UCSD-AML1 (cell line): ENCODE results near the gene KCNH3.

Experiments
- DNase-seq: peaks from one replicate; lab custom pipeline; 2025; ENCODE audit not compliant: unreplicated experiment; lab: John Stamatoyannopoulos, UW

The KCNH3 gene

DNA sequence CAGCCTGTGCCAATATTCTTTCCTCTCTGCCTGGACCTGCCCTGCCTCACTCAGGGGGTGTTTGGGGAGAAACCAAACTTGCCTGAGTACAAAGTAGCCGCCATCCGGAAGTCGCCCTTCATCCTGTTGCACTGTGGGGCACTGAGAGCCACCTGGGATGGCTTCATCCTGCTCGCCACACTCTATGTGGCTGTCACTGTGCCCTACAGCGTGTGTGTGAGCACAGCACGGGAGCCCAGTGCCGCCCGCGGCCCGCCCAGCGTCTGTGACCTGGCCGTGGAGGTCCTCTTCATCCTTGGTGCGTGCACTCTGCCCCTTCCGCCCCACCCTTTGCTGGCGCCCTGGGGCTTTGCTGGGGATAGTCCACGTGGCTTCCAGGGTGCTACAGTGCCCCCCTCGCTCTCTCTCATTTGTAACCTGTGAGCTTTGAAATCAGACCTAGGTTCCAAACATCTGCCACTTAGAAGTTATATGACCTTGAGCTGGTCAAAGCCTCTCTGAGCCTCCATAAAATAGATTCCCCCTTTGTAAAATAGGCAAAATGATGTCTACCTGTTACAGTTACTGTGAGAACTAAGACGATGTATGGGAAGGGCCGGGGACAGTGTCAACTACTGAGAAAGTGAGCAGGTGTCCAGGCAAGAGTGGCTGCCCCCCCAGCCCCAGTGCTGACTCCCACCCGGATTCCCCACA lies 4.5 kb downstream of the KCNH3 start:
- no peak for DNase-seq

DNA sequence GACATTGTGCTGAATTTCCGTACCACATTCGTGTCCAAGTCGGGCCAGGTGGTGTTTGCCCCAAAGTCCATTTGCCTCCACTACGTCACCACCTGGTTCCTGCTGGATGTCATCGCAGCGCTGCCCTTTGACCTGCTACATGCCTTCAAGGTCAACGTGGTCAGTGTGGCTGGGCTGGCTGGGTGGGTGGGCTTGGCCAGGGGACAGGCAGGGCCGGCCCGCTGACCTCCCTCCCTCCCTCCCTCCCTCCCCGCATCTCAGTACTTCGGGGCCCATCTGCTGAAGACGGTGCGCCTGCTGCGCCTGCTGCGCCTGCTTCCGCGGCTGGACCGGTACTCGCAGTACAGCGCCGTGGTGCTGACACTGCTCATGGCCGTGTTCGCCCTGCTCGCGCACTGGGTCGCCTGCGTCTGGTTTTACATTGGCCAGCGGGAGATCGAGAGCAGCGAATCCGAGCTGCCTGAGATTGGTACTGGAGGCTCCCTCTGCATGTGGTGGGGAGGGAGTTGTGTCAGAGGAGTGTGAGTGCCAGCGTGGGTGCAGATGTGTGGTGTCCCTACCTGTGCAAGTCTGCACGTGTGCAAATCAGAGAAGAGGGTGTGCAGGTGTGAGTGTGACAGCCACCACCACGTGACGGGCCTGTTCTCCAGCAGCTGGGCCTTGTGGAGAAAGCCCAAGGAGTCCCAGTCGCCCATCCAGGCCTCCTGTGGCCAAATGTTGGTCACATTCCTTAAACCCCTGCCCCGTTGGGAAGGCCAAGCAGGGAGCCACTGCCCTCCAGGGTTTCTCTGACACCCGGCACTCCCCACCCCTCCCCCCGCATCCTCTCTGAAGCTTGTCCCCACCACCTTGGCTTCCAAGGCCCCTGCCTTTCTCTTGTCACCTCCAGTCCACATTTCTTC lies 5.3 kb downstream of the KCNH3 start:
- no peak for DNase-seq

- no peak for DNase-seq
These were observed 7.0 kb downstream of the KCNH3 start for GRCh38 chr12:49545815-49546214.

GRCh38 chr12:49546481-49546880 lies 7.7 kb downstream of the KCNH3 start:
- no peak for DNase-seq

- no peak for DNase-seq
These were observed 8.4 kb downstream of the KCNH3 start for GRCh38 chr12:49547090-49547690.

GRCh38 chr12:49548481-49548821 lies 9.6 kb downstream of the KCNH3 start:
- no peak for DNase-seq

GRCh38 chr12:49548822-49549648 lies 10.2 kb downstream of the KCNH3 start:
- no peak for DNase-seq

- no peak for DNase-seq
These were observed 11.2 kb downstream of the KCNH3 start for GRCh38 chr12:49549735-49550692.

DNA sequence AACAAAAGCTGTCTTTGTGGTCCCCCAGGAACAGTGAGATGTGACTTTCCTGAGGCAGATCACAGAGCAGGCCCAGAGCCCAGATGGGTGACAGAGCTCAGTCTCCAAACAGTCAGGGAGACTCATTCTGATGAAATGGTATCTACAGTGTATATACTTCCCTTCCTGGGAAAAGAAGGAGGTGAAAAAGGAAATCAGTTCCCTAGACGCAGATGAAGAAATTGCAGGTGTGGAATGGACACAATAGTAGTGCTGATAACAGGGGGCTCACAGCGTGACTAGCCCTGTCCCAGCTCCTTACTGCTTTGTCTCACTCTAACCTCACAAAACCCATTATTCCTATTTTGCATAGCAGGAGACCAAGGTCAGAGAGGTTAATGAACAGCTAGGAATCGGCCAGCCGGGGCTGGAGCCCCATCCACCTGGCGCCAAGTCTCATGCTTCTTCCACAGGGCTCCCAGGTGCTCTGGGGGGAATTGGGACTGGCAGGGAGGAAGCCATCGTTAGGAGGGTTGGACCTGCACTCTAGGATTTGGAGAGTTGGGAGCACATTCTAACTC lies 11.9 kb downstream of the KCNH3 start:
- DNase-seq = no peak

GRCh38 chr12:49552014-49552413 lies 13.2 kb downstream of the KCNH3 start:
- no peak for DNase-seq

GRCh38 chr12:49552425-49552824 lies 13.6 kb downstream of the KCNH3 start:
- DNase-seq = no peak

GRCh38 chr12:49552899-49553298 lies 14.1 kb downstream of the KCNH3 start:
- no peak for DNase-seq

DNA sequence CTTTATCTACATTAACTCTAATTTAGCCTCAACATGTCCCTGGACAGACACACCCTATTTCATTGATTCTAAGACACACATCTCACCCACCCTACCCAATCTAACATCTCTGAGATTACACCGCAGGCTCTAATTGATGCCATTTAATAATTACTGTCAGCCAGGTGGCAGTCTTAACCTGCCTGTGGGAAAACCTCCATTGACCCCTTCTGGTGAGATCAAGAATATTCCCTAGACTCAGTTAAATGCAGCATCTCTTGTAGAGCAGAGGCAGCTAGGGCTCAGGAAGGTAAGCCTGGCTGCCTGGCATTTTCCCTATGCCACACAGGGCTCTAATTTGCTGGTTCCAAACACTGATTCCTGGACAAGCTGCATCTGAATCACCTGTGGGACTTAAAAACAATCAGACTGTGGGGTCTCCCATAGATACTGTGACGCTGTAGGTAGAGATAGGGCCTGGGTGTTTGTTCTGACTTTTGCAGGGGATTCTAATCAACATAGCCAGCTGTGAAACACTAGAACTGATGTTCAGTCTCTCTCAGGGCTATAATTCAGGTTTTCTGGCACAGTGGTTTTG lies 14.8 kb downstream of the KCNH3 start:
- no peak for DNase-seq

GRCh38 chr12:49554266-49554665 lies 15.4 kb downstream of the KCNH3 start:
- DNase-seq = no peak

DNA sequence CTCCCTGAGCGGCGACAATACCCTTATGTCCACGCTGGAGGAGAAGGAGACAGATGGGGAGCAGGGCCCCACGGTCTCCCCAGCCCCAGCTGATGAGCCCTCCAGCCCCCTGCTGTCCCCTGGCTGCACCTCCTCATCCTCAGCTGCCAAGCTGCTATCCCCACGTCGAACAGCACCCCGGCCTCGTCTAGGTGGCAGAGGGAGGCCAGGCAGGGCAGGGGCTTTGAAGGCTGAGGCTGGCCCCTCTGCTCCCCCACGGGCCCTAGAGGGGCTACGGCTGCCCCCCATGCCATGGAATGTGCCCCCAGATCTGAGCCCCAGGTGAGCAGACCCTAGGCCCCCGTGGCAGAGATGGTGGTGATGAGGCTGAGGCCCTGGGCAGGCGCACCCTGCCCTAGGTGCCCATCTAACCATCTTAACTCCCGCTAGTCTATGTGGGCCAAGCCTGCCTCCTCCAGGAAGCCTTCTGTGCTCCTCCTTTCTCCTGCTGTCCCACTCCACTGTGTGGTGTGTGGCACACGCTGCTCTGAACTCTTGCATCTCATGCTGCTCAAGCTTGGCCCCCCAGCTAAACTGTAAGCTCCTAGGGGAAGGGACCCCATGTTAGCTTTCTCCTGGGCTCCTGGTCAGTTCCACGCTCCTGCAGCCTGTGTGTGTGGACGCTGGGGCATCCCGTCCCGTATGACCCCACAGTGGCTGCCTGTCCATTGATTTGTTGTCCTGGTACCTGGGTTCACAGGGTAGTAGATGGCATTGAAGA lies 17.0 kb downstream of the KCNH3 start:
- DNase-seq = no peak

DNA sequence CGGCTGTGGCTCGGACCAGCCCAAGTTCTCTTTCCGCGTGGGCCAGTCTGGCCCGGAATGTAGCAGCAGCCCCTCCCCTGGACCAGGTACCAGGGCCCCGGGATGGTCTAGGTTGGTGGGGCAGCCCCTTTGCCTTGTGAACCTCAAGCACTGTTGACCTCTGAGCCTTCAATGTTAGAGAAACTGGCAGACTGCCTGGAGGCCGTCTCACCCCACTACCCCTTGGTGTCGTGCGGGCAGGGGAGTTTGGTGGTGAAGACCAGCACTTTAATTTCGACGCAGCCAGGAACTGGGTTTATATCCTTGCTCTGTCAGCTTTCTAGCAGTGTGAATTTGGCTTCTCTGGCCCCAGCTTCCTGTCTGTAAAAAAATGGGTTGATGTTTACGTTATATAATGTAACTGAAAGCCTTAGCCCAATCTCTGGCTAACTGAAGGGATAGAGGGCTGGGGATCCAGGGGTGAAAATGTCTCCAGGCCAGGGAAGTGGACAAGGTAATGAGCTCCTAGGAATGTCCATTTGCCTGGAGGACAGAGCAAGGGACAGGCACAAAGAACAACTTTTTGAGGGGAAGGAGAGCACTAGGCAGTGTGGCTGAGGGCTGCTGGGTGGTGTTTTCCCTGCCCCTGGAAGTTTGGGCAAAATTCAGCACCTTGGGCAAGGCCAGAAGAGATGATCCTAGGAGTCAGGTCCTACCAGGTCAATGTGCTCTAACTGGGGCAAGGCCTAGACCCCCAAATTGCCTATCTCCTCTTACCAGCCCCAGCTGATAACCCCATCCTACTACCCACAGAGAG lies 17.8 kb downstream of the KCNH3 start:
- DNase-seq = no peak

GRCh38 chr12:49557187-49557916 lies 18.5 kb downstream of the KCNH3 start:
- no peak for DNase-seq
